NCI-H460 (cell line): ENCODE measurements around the gene AHRR. TPM values are rescaled to one million over a fixed set of nuclear protein-coding genes. Genes with fewer than 3 reads are reported as not detected.
"Not testable (repeated sequence)": the region's sequence is repeated elsewhere in the genome, so short reads cannot be mapped to it uniquely, and the experiment has no call there.

ENCODE experiments used
- DNase-seq: peaks from one replicate; pipeline ENCODE4 v3.0.0-alpha.2; 2016; ENCODE audit warnings: low read depth; ENCODE audit errors: extremely low read depth
- total RNA-seq: library from RNA; depleted of rRNA; stranded (reverse); fragments of >200 nt; shearing (Covaris generic); gene quantifications from 2 replicates; pipeline ENCODE4 v1.2.3, GENCODE V29; 2014

The AHRR gene
- total RNA-seq, 1 experiment from 2014 or later: 3.7 TPM

- DNase-seq: no peak
Observed at GRCh38 chr5:375921-376798, 54.6 kb downstream of the AHRR start.

- DNase-seq: no peak
Observed at GRCh38 chr5:376799-377325, 55.3 kb downstream of the AHRR start.

GRCh38 chr5:377326-377981 lies 55.9 kb downstream of the AHRR start:
- no peak for DNase-seq

- no peak for DNase-seq
Observed at GRCh38 chr5:378301-378891, 56.9 kb downstream of the AHRR start.

- no peak for DNase-seq
Observed at GRCh38 chr5:378976-379742, 57.6 kb downstream of the AHRR start.

GRCh38 chr5:380701-381309 lies 59.3 kb downstream of the AHRR start:
- no peak for DNase-seq

- DNase-seq: no peak
Observed at GRCh38 chr5:383066-383465, 61.6 kb downstream of the AHRR start.

GRCh38 chr5:383621-384020 lies 62.1 kb downstream of the AHRR start:
- no peak for DNase-seq

- not testable (repeated sequence) for DNase-seq
Observed at GRCh38 chr5:384576-384975, 63.1 kb downstream of the AHRR start.

- no peak for DNase-seq
Observed at GRCh38 chr5:385321-385720, 63.8 kb downstream of the AHRR start.

GRCh38 chr5:386432-387341 lies 65.2 kb downstream of the AHRR start:
- no peak for DNase-seq

- no peak for DNase-seq
Observed at GRCh38 chr5:387491-388265, 66.2 kb downstream of the AHRR start.

GRCh38 chr5:388266-389196 lies 67.0 kb downstream of the AHRR start:
- DNase-seq: no peak

GRCh38 chr5:389197-389821 lies 67.8 kb downstream of the AHRR start:
- DNase-seq: no peak

- DNase-seq: no peak
Observed at GRCh38 chr5:389891-390622, 68.5 kb downstream of the AHRR start.
